Transverse colon (tissue), 3 donors: Measurements from ENCODE around the gene TMEM209.

Experiments
- CTCF ChIP-seq, 5 experiments: fragments of 200-600 bp in 3 of 5; fragments of 450-650 bp in 2 of 5; sonication (generic) in 3 of 5; IDR thresholded peaks; 1 replicate in 2 of 5; 2 replicates in 3 of 5; pipeline ENCODE4 v1.5.1; 2016 to 2017; ENCODE audit warnings: antibody characterized with exemption in 5 of 5, inconsistent platforms in 3 of 5, mild to moderate bottlenecking in 2 of 5, moderate library complexity in 1 of 5
- EP300 ChIP-seq: sonication (generic); formaldehyde crosslinking; IDR thresholded peaks from one replicate; pipeline ENCODE4 v1.6.1; 2017; ENCODE audit warnings: antibody characterized with exemption, low read depth

GRCh38 chr7:130129011-130129411, 76.2 kb downstream of the TMEM209 start:
- TF ChIP-seq CTCF (IDR thresholded peaks at IDR 0.05) (no peak), EP300 (no peak)
